ENCODE results near the gene ERBB4. TPM values are rescaled to one million over a fixed set of nuclear protein-coding genes. Genes with fewer than 3 reads are reported as not detected.

ERBB4 gene
- total RNA-seq, 1 experiment from 2014 or later: 0.04 TPM

DNA sequence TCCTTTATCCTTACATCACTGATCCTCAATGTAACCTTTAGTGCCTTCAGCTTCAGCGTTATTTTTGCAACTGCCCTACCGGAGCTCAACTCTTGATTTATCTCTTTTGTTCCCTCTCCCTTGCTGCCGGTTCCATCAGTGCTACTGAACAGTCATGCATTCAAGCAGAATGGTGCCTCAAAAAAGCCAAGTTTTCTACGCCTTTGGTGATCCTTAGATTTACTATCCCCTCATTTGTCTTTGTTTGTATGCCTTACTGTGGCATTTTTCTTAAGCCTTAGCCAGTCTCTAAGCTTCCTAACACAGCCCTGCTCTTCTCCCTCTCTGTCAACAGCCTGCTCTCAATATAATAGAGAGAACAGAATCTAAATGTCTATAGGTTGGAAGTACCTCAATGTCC is 1134.5 kb downstream of the ERBB4 start:
- Mint-ChIP-seq H3K4me3 (no peak overlapping the region), H3K36me3 (ENCODE audit: insufficient read depth in 1 of 3, low read depth in 3 of 3) (no peaks in the 10 kb centered on the region), H3K9me3 (no peaks in the 10 kb centered on the region), H3K4me1 (peaks cover 3 to 7% of the 10 kb centered on the region in 2 experiments), H3K27ac (no peak overlapping the region; a peak in 1 of 7 replicates), H3K27me3 (ENCODE audit: low read depth) (no peaks in the 10 kb centered on the region)
- DNase-seq: no peak
- Histone ChIP-seq H4K91ac (ENCODE audit: insufficient read length, low read depth, low read length) (no peak overlapping the region), H4K5ac (ENCODE audit: insufficient read length, low read depth, low read length) (no peak overlapping the region), H3K27ac (ENCODE audit: insufficient read length, low read depth, low read length) (no peak overlapping the region), H3K18ac (ENCODE audit: insufficient read length, low read depth, low read length) (no peak overlapping the region), H4K8ac (replicated peaks; ENCODE audit: insufficient read length, low read depth, low read length) (no peak overlapping the region), H2AFZ (ENCODE audit: low read length) (no peak overlapping the region), H3K4me1 (ENCODE audit: insufficient read depth, low read length) (no peaks in the 10 kb centered on the region), H3K9me3 (ENCODE audit: control insufficient read depth, low read depth, low read length) (no peaks in the 10 kb centered on the region), H3K14ac (ENCODE audit: insufficient read depth, low read length) (no peak overlapping the region), H3K56ac (ENCODE audit: insufficient read length, low read depth, low read length) (no peak overlapping the region), H3K9ac (ENCODE audit: extremely low read depth, insufficient read length, low read length) (no peak overlapping the region), H3K23me2 (ENCODE audit: insufficient read length, low read depth, low read length, poor library complexity, severe bottlenecking) (no peaks in the 10 kb centered on the region), H3K79me2 (ENCODE audit: insufficient read depth, low read length) (no peaks in the 10 kb centered on the region), H3K23ac (ENCODE audit: insufficient read length, low read depth, low read length) (no peak overlapping the region), H2BK20ac (ENCODE audit: low read depth, low read length, poor library complexity, severe bottlenecking) (no peak overlapping the region), H4K20me1 (ENCODE audit: control insufficient read depth, insufficient read depth, insufficient read length) (no peaks in the 10 kb centered on the region), H2BK120ac (ENCODE audit: low read depth, low read length, poor library complexity, severe bottlenecking) (no peak overlapping the region), H2AK5ac (ENCODE audit: insufficient read length, low read length) (no peak overlapping the region), H3K27me3 (ENCODE audit: insufficient read depth, low read length) (no peaks in the 10 kb centered on the region), H2BK5ac (ENCODE audit: insufficient read length, low read length) (no peak overlapping the region), H2BK15ac (ENCODE audit: low read depth, low read length) (no peak overlapping the region), H3K4me2 (ENCODE audit: insufficient read depth, insufficient read length, low read length) (no peak overlapping the region), H2BK12ac (ENCODE audit: insufficient read length, low read depth, low read length) (no peak overlapping the region), H3K79me1 (ENCODE audit: insufficient read depth, low read depth, low read length, poor library complexity, severe bottlenecking) (no peaks in the 10 kb centered on the region), H3K4ac (ENCODE audit: low read depth, low read length) (no peak overlapping the region), H3T11ph (ENCODE audit: low read length) (no peak overlapping the region)
- WGBS (ENCODE audit: extremely low coverage, insufficient read length, low lambda C conversion rate): no CpG with 5 or more reads among the region's 4 CpGs
- TF ChIP-seq, protein P1, sequence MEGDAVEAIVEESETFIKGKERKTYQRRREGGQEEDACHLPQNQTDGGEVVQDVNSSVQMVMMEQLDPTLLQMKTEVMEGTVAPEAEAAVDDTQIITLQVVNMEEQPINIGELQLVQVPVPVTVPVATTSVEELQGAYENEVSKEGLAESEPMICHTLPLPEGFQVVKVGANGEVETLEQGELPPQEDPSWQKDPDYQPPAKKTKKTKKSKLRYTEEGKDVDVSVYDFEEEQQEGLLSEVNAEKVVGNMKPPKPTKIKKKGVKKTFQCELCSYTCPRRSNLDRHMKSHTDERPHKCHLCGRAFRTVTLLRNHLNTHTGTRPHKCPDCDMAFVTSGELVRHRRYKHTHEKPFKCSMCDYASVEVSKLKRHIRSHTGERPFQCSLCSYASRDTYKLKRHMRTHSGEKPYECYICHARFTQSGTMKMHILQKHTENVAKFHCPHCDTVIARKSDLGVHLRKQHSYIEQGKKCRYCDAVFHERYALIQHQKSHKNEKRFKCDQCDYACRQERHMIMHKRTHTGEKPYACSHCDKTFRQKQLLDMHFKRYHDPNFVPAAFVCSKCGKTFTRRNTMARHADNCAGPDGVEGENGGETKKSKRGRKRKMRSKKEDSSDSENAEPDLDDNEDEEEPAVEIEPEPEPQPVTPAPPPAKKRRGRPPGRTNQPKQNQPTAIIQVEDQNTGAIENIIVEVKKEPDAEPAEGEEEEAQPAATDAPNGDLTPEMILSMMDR (conservative IDR thresholded peaks at IDR 0.05): no peak

Data from H9 (cell line).